IPS DF 6.9 (cell line): Measurements from ENCODE around the gene SCFD2.

Source experiments
- DNase-seq: peaks from one replicate; pipeline ENCODE4 v3.0.0-alpha.2; 2013; ENCODE audit warnings: low read depth, low spot score
- H3K27ac ChIP-seq: one replicate; pipeline ENCODE4 v1.5.1; 2013; ENCODE audit warnings: low read length, control low read depth
- H3K27me3 ChIP-seq: 2 replicates; pipeline ENCODE4 v1.6.1; 2013; ENCODE audit warnings: mild to moderate bottlenecking, low read length; ENCODE audit not compliant: control insufficient read depth, insufficient read depth
- H3K36me3 ChIP-seq: 2 replicates; pipeline ENCODE4 v1.6.1; 2013; ENCODE audit warnings: low read length; ENCODE audit not compliant: control insufficient read depth, insufficient read depth
- H3K4me1 ChIP-seq: 2 replicates; pipeline ENCODE4 v1.6.1; 2013; ENCODE audit warnings: low read length; ENCODE audit not compliant: control insufficient read depth, insufficient read depth
- H3K4me3 ChIP-seq: 2 replicates; pipeline ENCODE4 v1.5.1; 2013; ENCODE audit warnings: mild to moderate bottlenecking, low read length
- H3K9me3 ChIP-seq: 2 replicates; pipeline ENCODE4 v1.6.1; 2013; ENCODE audit warnings: low read length, inconsistent platforms; ENCODE audit not compliant: control insufficient read depth, insufficient read depth
- WGBS: extraction: QIAGEN DNeasy Blood & Tissue Kit; methylation state at CpG from one replicate; pipeline ENCODE4 v1.1.7; 2013; ENCODE audit warnings: mixed read lengths, missing lambda C conversion rate; ENCODE audit not compliant: insufficient read length, insufficient coverage; 5-methylcytosine and 5-hydroxymethylcytosine counted together

The SCFD2 gene

GRCh38 chr4:53127365-53127764 lies 238.5 kb downstream of the SCFD2 start:
- no peaks in the 10 kb centered on the region for H3K36me3 ChIP-seq
- H3K9me3 ChIP-seq, result no peaks in the 10 kb centered on the region
- DNase-seq, result no peak
- no CpG with 5 or more reads among the region's 5 CpGs for WGBS
- no peaks in the 10 kb centered on the region for H3K4me1 ChIP-seq
- no peak overlapping the region for H3K4me3 ChIP-seq
- H3K27ac ChIP-seq, result no peak overlapping the region
- H3K27me3 ChIP-seq, result no peaks in the 10 kb centered on the region

- WGBS, result no CpG with 5 or more reads among the region's 5 CpGs
- Histone ChIP-seq H3K4me3 (no peak overlapping the region), H3K27ac (no peak overlapping the region), H3K9me3 (no peaks in the 10 kb centered on the region), H3K36me3 (no peaks in the 10 kb centered on the region), H3K27me3 (no peaks in the 10 kb centered on the region), H3K4me1 (no peaks in the 10 kb centered on the region)
- DNase-seq, result no peak
Measured at GRCh38 chr4:53126099-53126498, 239.8 kb downstream of the SCFD2 start.

- WGBS, result no CpG with 5 or more reads among the region's 1 CpG
Measured at GRCh38 chr4:53123819-53124218, 242.0 kb downstream of the SCFD2 start.

GRCh38 chr4:53123171-53123570 lies 242.7 kb downstream of the SCFD2 start:
- no CpG with 5 or more reads among the region's 2 CpGs for WGBS
- Histone ChIP-seq H3K4me3 (no peak overlapping the region), H3K36me3 (no peaks in the 10 kb centered on the region), H3K9me3 (no peaks in the 10 kb centered on the region), H3K27ac (no peak overlapping the region), H3K27me3 (no peaks in the 10 kb centered on the region), H3K4me1 (no peaks in the 10 kb centered on the region)
- DNase-seq, result no peak

More at GRCh38 chr4:53123819-53124218, 242.0 kb downstream of the SCFD2 start:
- Histone ChIP-seq H3K9me3 (no peaks in the 10 kb centered on the region), H3K27ac (no peak overlapping the region), H3K36me3 (no peaks in the 10 kb centered on the region), H3K4me3 (no peak overlapping the region), H3K27me3 (no peaks in the 10 kb centered on the region), H3K4me1 (no peaks in the 10 kb centered on the region)
- no peak for DNase-seq

GRCh38 chr4:53122280-53123116 lies 243.4 kb downstream of the SCFD2 start:
- no CpG with 5 or more reads among the region's 10 CpGs for WGBS
- Histone ChIP-seq H3K9me3 (no peaks in the 10 kb centered on the region), H3K27ac (no peak overlapping the region), H3K4me3 (no peak overlapping the region), H3K36me3 (no peaks in the 10 kb centered on the region), H3K27me3 (no peaks in the 10 kb centered on the region), H3K4me1 (no peaks in the 10 kb centered on the region)
- no peak for DNase-seq

GRCh38 chr4:53121264-53121865 lies 244.5 kb downstream of the SCFD2 start:
- no peak for DNase-seq
- Histone ChIP-seq H3K4me1 (no peaks in the 10 kb centered on the region), H3K4me3 (no peak overlapping the region), H3K36me3 (no peaks in the 10 kb centered on the region), H3K27me3 (no peaks in the 10 kb centered on the region), H3K9me3 (no peaks in the 10 kb centered on the region), H3K27ac (no peak overlapping the region)
- no CpG with 5 or more reads among the region's 6 CpGs for WGBS

- WGBS, result no CpG with 5 or more reads among the region's 6 CpGs
Measured at GRCh38 chr4:53120778-53121177, 245.1 kb downstream of the SCFD2 start.

GRCh38 chr4:53119680-53120079 lies 246.2 kb downstream of the SCFD2 start:
- no peaks in the 10 kb centered on the region for H3K27me3 ChIP-seq
- no peak for DNase-seq
- no peaks in the 10 kb centered on the region for H3K36me3 ChIP-seq
- no peaks in the 10 kb centered on the region for H3K4me1 ChIP-seq
- H3K9me3 ChIP-seq, result no peaks in the 10 kb centered on the region
- no peak overlapping the region for H3K27ac ChIP-seq
- H3K4me3 ChIP-seq, result no peak overlapping the region

More at GRCh38 chr4:53120778-53121177, 245.1 kb downstream of the SCFD2 start:
- H3K4me3 ChIP-seq, result no peak overlapping the region
- no peak overlapping the region for H3K27ac ChIP-seq
- no peaks in the 10 kb centered on the region for H3K9me3 ChIP-seq
- DNase-seq, result no peak
- no peaks in the 10 kb centered on the region for H3K36me3 ChIP-seq
- no peaks in the 10 kb centered on the region for H3K27me3 ChIP-seq
- H3K4me1 ChIP-seq, result no peaks in the 10 kb centered on the region

- H3K9me3 ChIP-seq, result no peaks in the 10 kb centered on the region
- no CpG with 5 or more reads among the region's 3 CpGs for WGBS
- no peak overlapping the region for H3K27ac ChIP-seq
- H3K4me1 ChIP-seq, result no peaks in the 10 kb centered on the region
- no peak for DNase-seq
- H3K36me3 ChIP-seq, result no peaks in the 10 kb centered on the region
- H3K27me3 ChIP-seq, result no peaks in the 10 kb centered on the region
- no peak overlapping the region for H3K4me3 ChIP-seq
Measured at GRCh38 chr4:53118676-53119075, 247.2 kb downstream of the SCFD2 start.

- DNase-seq, result no peak
- no peak overlapping the region for H3K4me3 ChIP-seq
- no peaks in the 10 kb centered on the region for H3K36me3 ChIP-seq
- WGBS, result no CpG with 5 or more reads among the region's 1 CpG
- H3K27me3 ChIP-seq, result no peaks in the 10 kb centered on the region
- no peak overlapping the region for H3K27ac ChIP-seq
- H3K9me3 ChIP-seq, result no peaks in the 10 kb centered on the region
- H3K4me1 ChIP-seq, result no peaks in the 10 kb centered on the region
Measured at GRCh38 chr4:53116954-53117353, 248.9 kb downstream of the SCFD2 start.
